ENCODE data around the gene BACE2. TPM values are rescaled to one million over a fixed set of nuclear protein-coding genes. Genes with fewer than 3 reads are reported as not detected.

The BACE2 gene
- total and polyA plus RNA-seq, 2 of the 13 experiments (the other 11 are each of a cell fraction or from before 2014, with no cell fraction given) = 0.07 to 0.11 TPM

DNA sequence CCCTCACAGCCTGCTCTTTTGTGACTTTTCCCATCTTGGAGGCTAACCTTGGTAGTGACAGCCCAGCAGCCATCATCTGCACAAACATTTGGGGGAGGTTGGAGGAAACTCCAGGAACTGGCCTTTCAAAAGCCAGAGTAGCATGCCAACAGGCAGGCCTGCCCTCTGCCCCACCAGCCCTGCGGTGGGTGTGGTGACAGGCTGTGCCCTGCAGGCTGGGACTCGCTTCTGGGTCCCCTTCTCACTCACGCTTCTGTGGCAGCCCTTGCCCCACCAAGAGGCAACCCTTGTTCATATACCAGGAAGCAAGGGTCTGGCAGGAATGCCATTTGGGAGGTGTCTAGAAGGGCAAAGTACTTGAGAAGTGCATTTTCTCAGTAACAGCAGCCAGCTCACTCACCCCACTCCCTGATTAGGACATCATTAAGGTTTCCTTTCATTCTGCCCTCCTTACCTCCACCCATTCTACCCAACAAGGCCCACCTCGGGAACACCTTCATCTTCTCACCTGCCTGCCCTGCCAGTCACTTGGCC is 127.8 kb downstream of the BACE2 start:
- DNase-seq (ENCODE audit: low spot score) = no peak
- Histone ChIP-seq H2AFZ (ENCODE audit: low read length) (no peak overlapping the region), H3K79me2 (ENCODE audit: insufficient read depth, low read length) (no peaks in the 10 kb centered on the region), H4K20me1 (ENCODE audit: insufficient read depth, low read length) (no peaks in the 10 kb centered on the region), H3K36me3 (replicated peaks in 1 of 2; ENCODE audit: control insufficient read depth in 1 of 2, insufficient read depth in 2 of 2, low read length in 2 of 2) (no peaks in the 10 kb centered on the region), H3K9ac (ENCODE audit: insufficient read depth, low read depth, low read length) (no peak overlapping the region), H3K4me2 (ENCODE audit: low read depth, low read length) (no peak overlapping the region), H3K4me3 (replicated peaks in 1 of 3; ENCODE audit: insufficient read depth in 1 of 3, low read depth in 2 of 3, low read length in 3 of 3) (no peak overlapping the region), H3K4me1 (ENCODE audit: insufficient read depth, low read length) (0 out of 2 replicates have a peak, but pooled peaks cover under 1% of the 10 kb centered on the region), H3K27me3 (ENCODE audit: control insufficient read depth in 1 of 2, insufficient read depth in 2 of 2, low read length in 2 of 2) (peaks cover 0 to 4% of the 10 kb centered on the region in 2 experiments; a peak in 1 of 5 replicates), H3K27ac (ENCODE audit: extremely low read length, insufficient read depth, low read length) (no peak overlapping the region), H3K9me3 (ENCODE audit: low read length) (no peaks in the 10 kb centered on the region)
- TF ChIP-seq BORCS8-MEF2B (CRISPR knock-in tag; IDR thresholded peaks at IDR 0.05) = no peak
- no peak for TF ChIP-seq ZFYVE20 (CRISPR knock-in tag; IDR thresholded peaks at IDR 0.05; ENCODE audit: borderline replicate concordance, low read depth)
- TF ChIP-seq SP140L (CRISPR knock-in tag; IDR thresholded peaks at IDR 0.05; ENCODE audit: borderline replicate concordance) = no peak
- no peak for TF ChIP-seq KLF12 (CRISPR knock-in tag; IDR thresholded peaks at IDR 0.05; ENCODE audit: borderline replicate concordance)
- no peak for TF ChIP-seq ZMYM4 (CRISPR knock-in tag; IDR thresholded peaks at IDR 0.05)
- TF ChIP-seq MTA3 (CRISPR knock-in tag; IDR thresholded peaks at IDR 0.05) = no peak
- TF ChIP-seq MAFF (IDR thresholded peaks at IDR 0.05; ENCODE audit: low read depth, low read length) = no peak
- 40% methylated on average over 2 of the region's 4 CpGs for WGBS (ENCODE audit: low lambda C conversion rate)
- CTCF ChIA-PET (ENCODE audit: low intra/inter-chr PET ratio, low total read pairs) = no interaction called here
- in situ Hi-C loops (cut with HindIII; ENCODE audit: extremely low pct_ligation_motif_present, low pct_unique_long_range_greater_than_20kb) (no loop called here), intact Hi-C loops (cut with micrococcal nuclease; ENCODE audit: unreplicated experiment) (no loop called here)
- ATAC-seq = no peak
- FAIRE-seq = no peak
- no TSS peak for BruUV-seq (replicated peaks)
- POLR2A ChIA-PET = no interaction called here

- ChIA-PET POLR2A (no interaction called here), CTCF (ENCODE audit: low intra/inter-chr PET ratio, low total read pairs) (no interaction called here)
- BruUV-seq (replicated peaks) = no TSS peak
- TF ChIP-seq ZNF616 (CRISPR knock-in tag; IDR thresholded peaks at IDR 0.05; ENCODE audit: low read depth) (no peak), MYC (CRISPR knock-in tag; IDR thresholded peaks at IDR 0.05; ENCODE audit: borderline replicate concordance) (no peak), ZFP82 (CRISPR knock-in tag; IDR thresholded peaks at IDR 0.05; ENCODE audit: borderline replicate concordance) (no peak), ZNF20 (CRISPR knock-in tag; IDR thresholded peaks at IDR 0.05) (no peak), ZSCAN30 (CRISPR knock-in tag; IDR thresholded peaks at IDR 0.05) (no peak), ZNF557 (CRISPR knock-in tag; IDR thresholded peaks at IDR 0.05) (no peak), ZNF484 (CRISPR knock-in tag; IDR thresholded peaks at IDR 0.05; ENCODE audit: borderline replicate concordance, low read depth) (no peak)
- ATAC-seq (no peak), FAIRE-seq (no peak), DNase-seq (ENCODE audit: low spot score) (no peak)
- intact Hi-C loops (cut with micrococcal nuclease; ENCODE audit: unreplicated experiment) = no loop called here
- H3K36me3 ChIP-seq (replicated peaks in 1 of 2; ENCODE audit: control insufficient read depth in 1 of 2, insufficient read depth in 2 of 2, low read length in 2 of 2) = no peaks in the 10 kb centered on the region
- no peak overlapping the region for H3K9ac ChIP-seq (ENCODE audit: insufficient read depth, low read depth, low read length)
- H3K9me3 ChIP-seq (ENCODE audit: low read length) = no peaks in the 10 kb centered on the region
- H2AFZ ChIP-seq (ENCODE audit: low read length) = no peak overlapping the region
- no peaks in the 10 kb centered on the region for H4K20me1 ChIP-seq (ENCODE audit: insufficient read depth, low read length)
- in situ Hi-C loops (cut with HindIII; ENCODE audit: extremely low pct_ligation_motif_present, low pct_unique_long_range_greater_than_20kb) = no loop called here
- H3K27me3 ChIP-seq (ENCODE audit: control insufficient read depth in 1 of 2, insufficient read depth in 2 of 2, low read length in 2 of 2) = no peaks in the 10 kb centered on the region; a peak in 1 of 5 replicates
- H3K4me2 ChIP-seq (ENCODE audit: low read depth, low read length) = no peak overlapping the region
- no peak overlapping the region for H3K27ac ChIP-seq (ENCODE audit: extremely low read length, insufficient read depth, low read length)
- H3K4me3 ChIP-seq (replicated peaks in 1 of 3; ENCODE audit: insufficient read depth in 1 of 3, low read depth in 2 of 3, low read length in 3 of 3) = no peak overlapping the region
- H3K4me1 ChIP-seq (ENCODE audit: insufficient read depth, low read length) = no peaks in the 10 kb centered on the region
- no peaks in the 10 kb centered on the region for H3K79me2 ChIP-seq (ENCODE audit: insufficient read depth, low read length)
- WGBS (ENCODE audit: low lambda C conversion rate) = 5% methylated on average over 1 of the region's 1 CpG
Observed at GRCh38 chr21:41302976-41303375, 135.0 kb downstream of the BACE2 start.
